ENCODE data around the gene DNAI2.

DNAI2 gene

DNA sequence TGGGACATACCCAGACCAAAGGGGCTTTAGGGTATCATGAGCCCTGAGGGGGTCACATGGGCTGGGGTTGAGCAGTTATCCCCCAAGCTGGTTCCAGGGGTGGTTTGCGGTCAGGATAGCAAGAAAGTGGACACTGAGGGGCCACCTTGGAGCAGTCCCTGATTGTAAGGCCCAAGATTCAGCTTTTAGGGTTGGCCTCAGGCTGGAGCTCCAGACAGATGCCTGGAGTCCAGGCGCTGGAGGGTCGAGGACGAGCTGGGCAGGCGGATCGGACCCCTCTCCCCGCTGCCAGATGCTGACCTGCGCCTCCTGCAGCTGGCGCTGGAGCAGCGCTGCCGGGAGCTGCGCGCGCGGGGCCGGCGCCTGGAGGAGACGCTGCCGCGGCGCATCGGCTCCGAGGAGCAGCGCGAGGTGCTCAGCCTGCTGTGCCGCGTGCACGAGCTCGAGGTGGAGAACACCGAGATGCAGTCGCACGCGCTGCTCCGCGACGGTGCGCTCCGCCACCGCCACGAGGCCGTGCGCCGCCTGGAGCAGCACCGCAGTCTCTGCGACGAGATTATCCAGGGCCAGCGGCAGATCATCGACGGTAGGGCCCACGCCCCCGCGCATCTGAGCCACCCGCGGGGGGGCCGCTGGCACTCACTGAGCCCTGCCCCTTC lies 77.6 kb downstream of the DNAI2 start:
- Histone ChIP-seq H3K9me3 (ENCODE audit: control insufficient read depth, insufficient read depth, low read length) (no peaks in the 10 kb centered on the region), H3K4me3 (ENCODE audit: low read depth, low read length) (peak overlapping the region; percentile 43; the same call in 1 of the 2 replicates), H3K27ac (ENCODE audit: low read depth, low read length) (no peak overlapping the region), H3K27me3 (ENCODE audit: control insufficient read depth, insufficient read depth, low read length) (peaks cover 65% of the 10 kb centered on the region), H3K9ac (ENCODE audit: low read depth, low read length) (no peak overlapping the region), H3K36me3 (ENCODE audit: control insufficient read depth, insufficient read depth, low read length) (no peaks in the 10 kb centered on the region), H3K4me1 (ENCODE audit: control insufficient read depth, insufficient read depth, low read length) (no peaks in the 10 kb centered on the region; the same call in 1 of the 2 replicates)

DNA sequence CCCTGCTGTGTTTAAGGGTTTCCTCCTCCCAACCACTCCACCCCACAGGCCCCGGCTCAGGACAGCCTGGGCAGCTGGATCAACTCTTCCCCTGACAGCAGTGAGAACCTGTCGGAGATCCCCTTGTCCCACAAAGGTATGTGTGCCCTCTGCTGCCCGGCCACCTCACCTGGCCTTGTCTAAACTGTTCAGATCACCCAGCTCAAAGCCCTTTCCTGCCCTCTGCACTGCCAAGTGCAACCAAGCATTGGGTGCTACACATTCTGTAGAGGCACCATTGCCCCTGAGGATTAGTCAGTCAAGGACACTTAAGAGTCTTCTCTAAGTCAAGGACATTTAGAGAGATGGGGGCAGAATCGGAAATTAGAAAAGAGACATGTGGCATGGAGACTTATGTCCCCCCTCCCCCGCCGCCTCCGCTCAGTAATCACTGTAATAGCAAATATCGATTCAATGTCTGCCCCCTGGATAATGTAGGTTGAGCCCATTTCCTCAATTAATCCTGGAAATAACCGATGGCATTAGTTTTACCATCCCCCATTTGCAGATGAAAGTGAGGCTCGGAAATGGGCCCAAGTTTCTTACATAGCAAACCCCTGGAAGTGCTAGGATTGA lies 79.5 kb downstream of the DNAI2 start:
- Histone ChIP-seq H3K36me3 (ENCODE audit: control insufficient read depth, insufficient read depth, low read length) (no peaks in the 10 kb centered on the region), H3K9ac (ENCODE audit: low read depth, low read length) (no peak overlapping the region), H3K27ac (ENCODE audit: low read depth, low read length) (no peak overlapping the region), H3K9me3 (ENCODE audit: control insufficient read depth, insufficient read depth, low read length) (no peaks in the 10 kb centered on the region), H3K4me1 (ENCODE audit: control insufficient read depth, insufficient read depth, low read length) (no peaks in the 10 kb centered on the region; the same call in 1 of the 2 replicates), H3K4me3 (ENCODE audit: low read depth, low read length) (no peak overlapping the region), H3K27me3 (ENCODE audit: control insufficient read depth, insufficient read depth, low read length) (peaks cover 84% of the 10 kb centered on the region)

- peaks cover 84% of the 10 kb centered on the region for H3K27me3 ChIP-seq (ENCODE audit: control insufficient read depth, insufficient read depth, low read length)
Observed at GRCh38 chr17:74354123-74354522, 80.1 kb downstream of the DNAI2 start.

DNA sequence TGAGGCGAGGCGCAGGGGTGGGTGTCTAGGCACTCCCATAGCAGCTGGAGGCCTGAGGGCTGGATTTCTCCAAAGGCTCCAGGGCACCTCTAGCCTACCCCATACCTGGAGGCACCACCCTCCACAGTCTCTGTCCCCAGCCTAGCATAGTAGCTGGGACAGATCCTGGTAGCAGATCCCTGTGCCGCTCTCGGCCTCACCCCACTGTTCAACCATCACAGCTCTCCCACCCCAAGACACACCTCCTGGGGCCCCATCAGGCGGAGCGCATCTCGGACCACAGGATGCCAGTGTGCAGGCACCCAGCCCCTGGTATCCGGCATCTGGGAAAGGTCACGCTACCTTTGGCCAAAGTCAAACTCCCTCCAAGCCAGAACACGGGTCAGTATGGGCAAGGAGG lies 80.5 kb downstream of the DNAI2 start:
- Histone ChIP-seq H3K27me3 (ENCODE audit: control insufficient read depth, insufficient read depth, low read length) (peaks cover 84% of the 10 kb centered on the region), H3K9me3 (ENCODE audit: control insufficient read depth, insufficient read depth, low read length) (no peaks in the 10 kb centered on the region), H3K9ac (ENCODE audit: low read depth, low read length) (no peak overlapping the region), H3K27ac (ENCODE audit: low read depth, low read length) (no peak overlapping the region), H3K4me3 (ENCODE audit: low read depth, low read length) (no peak overlapping the region), H3K36me3 (ENCODE audit: control insufficient read depth, insufficient read depth, low read length) (no peaks in the 10 kb centered on the region), H3K4me1 (ENCODE audit: control insufficient read depth, insufficient read depth, low read length) (no peaks in the 10 kb centered on the region; the same call in 1 of the 2 replicates)

More at GRCh38 chr17:74354123-74354522, 80.1 kb downstream of the DNAI2 start:
- Histone ChIP-seq H3K27ac (ENCODE audit: low read depth, low read length) (no peak overlapping the region), H3K9ac (ENCODE audit: low read depth, low read length) (no peak overlapping the region), H3K4me1 (ENCODE audit: control insufficient read depth, insufficient read depth, low read length) (no peaks in the 10 kb centered on the region; the same call in 1 of the 2 replicates), H3K4me3 (ENCODE audit: low read depth, low read length) (no peak overlapping the region), H3K36me3 (ENCODE audit: control insufficient read depth, insufficient read depth, low read length) (no peaks in the 10 kb centered on the region), H3K9me3 (ENCODE audit: control insufficient read depth, insufficient read depth, low read length) (no peaks in the 10 kb centered on the region)

- no peaks in the 10 kb centered on the region for H3K9me3 ChIP-seq (ENCODE audit: control insufficient read depth, insufficient read depth, low read length)
- H3K27me3 ChIP-seq (ENCODE audit: control insufficient read depth, insufficient read depth, low read length) = peaks cover 84% of the 10 kb centered on the region
- no peak overlapping the region for H3K27ac ChIP-seq (ENCODE audit: low read depth, low read length)
- H3K9ac ChIP-seq (ENCODE audit: low read depth, low read length) = no peak overlapping the region
- no peaks in the 10 kb centered on the region for H3K36me3 ChIP-seq (ENCODE audit: control insufficient read depth, insufficient read depth, low read length)
- H3K4me3 ChIP-seq (ENCODE audit: low read depth, low read length) = no peak overlapping the region
- no peaks in the 10 kb centered on the region; the same call in 1 of the 2 replicates for H3K4me1 ChIP-seq (ENCODE audit: control insufficient read depth, insufficient read depth, low read length)
Observed at GRCh38 chr17:74355065-74355464, 81.0 kb downstream of the DNAI2 start.

DNA sequence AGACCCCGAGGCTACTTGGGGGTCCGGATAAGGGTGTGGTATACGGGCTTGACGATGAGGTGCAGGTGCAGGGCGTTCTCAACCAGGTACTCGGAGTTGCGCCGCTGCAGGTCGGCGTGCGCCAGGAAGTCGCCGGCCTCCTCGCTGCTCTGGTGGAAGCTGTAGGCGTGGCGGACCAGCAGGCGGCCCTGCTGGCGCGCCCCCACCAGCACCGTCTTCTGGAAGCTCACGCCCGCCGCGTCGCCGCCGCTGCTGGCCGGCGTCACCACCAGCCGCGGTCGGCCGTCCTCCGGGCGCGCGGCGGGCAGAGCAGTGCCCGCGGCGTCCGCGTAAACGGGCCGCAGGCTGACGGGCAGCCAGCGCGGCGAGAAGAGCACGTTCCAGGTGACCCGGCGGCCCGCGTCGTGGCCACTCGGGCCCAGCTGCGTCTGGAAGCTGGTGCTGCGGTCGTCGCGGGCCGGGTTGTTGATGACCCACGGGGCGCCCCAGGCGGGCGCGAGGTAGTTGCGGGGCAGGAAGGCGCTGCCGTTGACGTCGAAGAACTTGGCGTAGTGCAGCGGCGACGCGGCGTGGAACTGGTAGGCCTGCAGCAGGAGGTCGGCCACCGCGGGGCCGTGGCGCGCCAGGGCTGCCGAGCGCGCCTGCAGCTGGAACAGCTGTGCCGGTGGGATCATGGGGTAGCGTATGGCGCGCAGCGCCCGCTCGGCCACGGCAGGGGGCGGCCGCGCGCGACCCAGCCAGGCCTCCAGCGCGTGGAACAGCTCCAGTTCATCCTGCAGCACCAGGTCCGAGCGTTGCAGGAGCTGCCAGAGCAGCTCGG lies 82.8 kb downstream of the DNAI2 start:
- H3K9ac ChIP-seq (ENCODE audit: low read depth, low read length) = no peak overlapping the region

GRCh38 chr17:74357466-74357809 lies 83.4 kb downstream of the DNAI2 start:
- peaks cover 9% of the 10 kb centered on the region for H3K4me1 ChIP-seq (ENCODE audit: control insufficient read depth, insufficient read depth, low read length)
- peaks cover 61% of the 10 kb centered on the region for H3K27me3 ChIP-seq (ENCODE audit: control insufficient read depth, insufficient read depth, low read length)
- no peaks in the 10 kb centered on the region for H3K36me3 ChIP-seq (ENCODE audit: control insufficient read depth, insufficient read depth, low read length)
- peak overlapping the region; percentile 55 for H3K4me3 ChIP-seq (ENCODE audit: low read depth, low read length)
- H3K27ac ChIP-seq (ENCODE audit: low read depth, low read length) = no peak overlapping the region
- no peak overlapping the region for H3K9ac ChIP-seq (ENCODE audit: low read depth, low read length)
- no peaks in the 10 kb centered on the region for H3K9me3 ChIP-seq (ENCODE audit: control insufficient read depth, insufficient read depth, low read length)

More for the DNA sequence above, 82.8 kb downstream of the DNAI2 start:
- Histone ChIP-seq H3K27me3 (ENCODE audit: control insufficient read depth, insufficient read depth, low read length) (peaks cover 67% of the 10 kb centered on the region), H3K4me3 (ENCODE audit: low read depth, low read length) (peak overlapping the region; percentile 55), H3K27ac (ENCODE audit: low read depth, low read length) (no peak overlapping the region), H3K36me3 (ENCODE audit: control insufficient read depth, insufficient read depth, low read length) (no peaks in the 10 kb centered on the region), H3K9me3 (ENCODE audit: control insufficient read depth, insufficient read depth, low read length) (no peaks in the 10 kb centered on the region), H3K4me1 (ENCODE audit: control insufficient read depth, insufficient read depth, low read length) (peaks cover 3% of the 10 kb centered on the region)

DNA sequence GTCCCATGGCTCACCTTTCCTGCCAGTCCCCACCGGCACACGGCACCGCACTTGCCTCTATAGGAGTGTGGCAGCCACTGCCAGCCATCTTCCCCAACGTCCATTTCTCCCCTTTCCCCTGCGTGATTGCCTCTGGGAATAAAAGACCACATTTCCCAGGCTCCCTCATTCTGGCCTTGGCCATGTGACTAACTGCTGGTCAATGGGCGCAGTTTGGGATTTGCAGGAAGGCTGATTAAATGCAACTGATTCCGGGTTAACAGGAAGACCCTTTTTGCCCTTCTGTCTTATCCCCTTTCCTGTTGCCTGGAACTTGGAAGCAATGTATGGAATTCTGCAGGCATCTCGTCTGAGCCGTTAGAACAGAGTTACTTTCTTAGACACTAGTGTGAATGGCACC lies 84.7 kb downstream of the DNAI2 start:
- Histone ChIP-seq H3K9ac (ENCODE audit: low read depth, low read length) (no peak overlapping the region), H3K9me3 (ENCODE audit: control insufficient read depth, insufficient read depth, low read length) (no peaks in the 10 kb centered on the region), H3K4me1 (ENCODE audit: control insufficient read depth, insufficient read depth, low read length) (peaks cover 9% of the 10 kb centered on the region), H3K36me3 (ENCODE audit: control insufficient read depth, insufficient read depth, low read length) (no peaks in the 10 kb centered on the region), H3K27me3 (ENCODE audit: control insufficient read depth, insufficient read depth, low read length) (peaks cover 48% of the 10 kb centered on the region), H3K4me3 (ENCODE audit: low read depth, low read length) (no peak overlapping the region), H3K27ac (ENCODE audit: low read depth, low read length) (no peak overlapping the region)

DNA sequence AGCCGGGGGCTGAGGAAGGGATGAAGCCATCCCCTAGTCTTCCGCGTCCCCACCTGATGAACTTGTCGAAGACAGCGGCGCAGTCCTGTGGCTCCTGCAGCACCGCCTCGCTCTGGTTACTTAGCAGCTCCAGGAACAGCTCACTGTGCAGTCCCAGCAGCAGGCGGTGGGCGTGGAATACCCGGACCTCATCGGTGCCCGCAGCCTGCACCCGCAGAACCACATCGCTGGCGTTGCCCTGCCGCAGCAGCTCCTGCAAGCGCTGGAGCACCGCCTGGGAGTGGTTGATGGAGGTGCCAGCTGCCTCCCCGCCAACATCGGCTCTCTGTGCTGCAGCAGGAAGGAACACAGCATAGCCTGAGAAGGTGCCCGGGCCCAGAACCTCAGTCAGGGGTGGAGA lies 85.9 kb downstream of the DNAI2 start:
- Histone ChIP-seq H3K27me3 (ENCODE audit: control insufficient read depth, insufficient read depth, low read length) (peaks cover 37% of the 10 kb centered on the region), H3K36me3 (ENCODE audit: control insufficient read depth, insufficient read depth, low read length) (no peaks in the 10 kb centered on the region), H3K27ac (ENCODE audit: low read depth, low read length) (no peak overlapping the region), H3K4me1 (ENCODE audit: control insufficient read depth, insufficient read depth, low read length) (peaks cover 9% of the 10 kb centered on the region), H3K9me3 (ENCODE audit: control insufficient read depth, insufficient read depth, low read length) (no peaks in the 10 kb centered on the region), H3K4me3 (ENCODE audit: low read depth, low read length) (no peak overlapping the region), H3K9ac (ENCODE audit: low read depth, low read length) (no peak overlapping the region)

GRCh38 chr17:74360899-74361229 lies 86.8 kb downstream of the DNAI2 start:
- H3K27me3 ChIP-seq (ENCODE audit: control insufficient read depth, insufficient read depth, low read length) = peaks cover 27% of the 10 kb centered on the region
- 0 out of 2 replicates have a peak overlapping the region, but pooled peaks have one; percentile 5 for H3K9ac ChIP-seq (ENCODE audit: low read depth, low read length)
- H3K4me3 ChIP-seq (ENCODE audit: low read depth, low read length) = no peak overlapping the region
- H3K36me3 ChIP-seq (ENCODE audit: control insufficient read depth, insufficient read depth, low read length) = no peaks in the 10 kb centered on the region
- H3K4me1 ChIP-seq (ENCODE audit: control insufficient read depth, insufficient read depth, low read length) = peaks cover 9% of the 10 kb centered on the region
- no peak overlapping the region for H3K27ac ChIP-seq (ENCODE audit: low read depth, low read length)
- no peaks in the 10 kb centered on the region for H3K9me3 ChIP-seq (ENCODE audit: control insufficient read depth, insufficient read depth, low read length)

Measured in HUES48 (cell line).